GM18508 (cell line): ENCODE measurements around the gene MTREX.
A peak's percentile ranks its signal among the peaks of the same experiment; 100 is the strongest.

Experiments used
- ATAC-seq: cut with Tn5 transposase; IDR thresholded peaks from one replicate; pipeline ENCODE4 v1.9.1; 2021; ENCODE audit warnings: moderate number of reproducible peaks; ENCODE audit not compliant: insufficient read depth, unreplicated experiment

Gene MTREX

DNA sequence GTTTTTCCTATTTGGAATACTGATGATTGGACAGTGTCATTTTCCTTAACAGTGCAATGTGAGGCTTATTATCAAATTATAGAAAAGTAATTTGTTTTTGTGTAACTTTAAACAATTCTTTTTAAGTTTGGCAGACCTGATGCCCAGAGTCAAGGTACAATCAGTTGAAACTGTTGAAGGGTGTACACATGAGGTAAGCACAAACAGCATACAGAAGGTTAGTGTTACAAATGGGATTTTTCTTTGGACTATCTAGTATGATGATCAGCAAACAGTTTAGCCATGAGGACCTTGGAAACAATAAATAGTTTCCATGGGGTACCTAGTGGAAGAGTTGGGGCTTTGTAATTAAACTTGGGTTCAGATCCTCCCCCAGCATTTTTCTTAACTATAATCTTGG lies 16.2 kb downstream of the MTREX start:
- ATAC-seq: no peak

DNA sequence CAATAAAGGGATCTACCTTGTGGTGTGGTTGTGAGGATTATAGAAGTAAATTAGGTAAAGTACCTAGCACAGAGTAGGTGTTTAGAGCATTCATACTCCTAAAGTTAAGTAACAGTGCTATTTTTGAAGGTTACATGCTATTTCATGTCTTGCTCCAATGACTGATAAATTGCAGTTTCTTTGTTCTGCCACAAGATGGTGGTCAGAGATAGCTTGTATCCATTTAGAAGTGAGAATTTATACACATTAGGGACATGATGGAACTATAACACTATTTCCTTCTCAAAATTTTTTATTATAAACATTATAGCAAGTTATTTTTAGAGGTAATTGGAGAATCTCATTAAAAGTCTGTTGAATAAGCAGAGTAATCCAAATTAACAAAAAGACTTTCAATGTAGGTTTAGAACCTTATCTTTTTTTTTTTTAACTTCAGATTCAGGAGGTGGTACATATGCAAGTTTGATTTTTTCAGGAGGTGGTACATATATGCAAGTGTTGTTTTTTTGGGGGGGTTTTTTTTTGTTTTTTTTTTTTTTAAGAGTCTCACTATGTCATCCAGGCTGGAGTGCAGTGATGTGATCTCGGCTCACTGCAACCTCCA lies 17.1 kb downstream of the MTREX start:
- ATAC-seq: no peak

DNA sequence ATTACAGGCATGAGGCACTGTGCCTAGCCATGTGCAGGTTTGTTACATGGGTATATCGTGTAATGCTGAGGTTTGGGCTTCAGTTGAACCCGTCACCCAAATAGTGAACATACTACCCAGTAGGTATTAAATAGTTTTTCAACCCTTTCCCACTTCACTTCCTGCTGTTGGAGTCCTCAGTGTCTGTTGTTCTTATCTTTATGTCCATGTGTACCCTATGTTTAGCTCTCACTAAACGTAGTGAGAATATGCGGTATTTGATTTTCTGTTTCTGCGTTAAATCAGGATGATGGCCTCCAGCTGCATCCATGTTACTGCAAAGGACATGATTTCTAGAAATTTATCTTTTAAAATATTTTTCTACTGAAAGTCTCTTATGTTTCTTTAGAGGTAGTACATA lies 17.8 kb downstream of the MTREX start:
- no peak for ATAC-seq

DNA sequence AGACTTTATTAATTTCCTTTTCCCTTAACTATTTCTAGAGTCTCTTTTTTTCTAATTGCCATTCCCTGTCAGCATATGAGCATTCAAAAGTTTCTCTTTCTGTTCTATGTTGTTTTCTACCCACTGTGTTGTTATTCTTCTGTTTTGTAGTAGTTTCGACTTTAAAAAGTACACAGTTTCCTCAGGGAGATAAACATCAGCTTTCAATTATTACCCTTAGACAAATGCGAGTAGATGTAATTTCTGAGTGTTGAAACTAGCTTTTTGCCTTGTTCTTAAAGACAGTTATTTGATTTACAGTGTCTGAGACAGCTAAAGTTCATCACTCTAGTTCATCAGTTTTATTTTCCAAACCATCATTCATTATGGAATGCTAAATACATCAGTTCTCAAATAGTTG lies 19.5 kb downstream of the MTREX start:
- ATAC-seq: no peak

DNA sequence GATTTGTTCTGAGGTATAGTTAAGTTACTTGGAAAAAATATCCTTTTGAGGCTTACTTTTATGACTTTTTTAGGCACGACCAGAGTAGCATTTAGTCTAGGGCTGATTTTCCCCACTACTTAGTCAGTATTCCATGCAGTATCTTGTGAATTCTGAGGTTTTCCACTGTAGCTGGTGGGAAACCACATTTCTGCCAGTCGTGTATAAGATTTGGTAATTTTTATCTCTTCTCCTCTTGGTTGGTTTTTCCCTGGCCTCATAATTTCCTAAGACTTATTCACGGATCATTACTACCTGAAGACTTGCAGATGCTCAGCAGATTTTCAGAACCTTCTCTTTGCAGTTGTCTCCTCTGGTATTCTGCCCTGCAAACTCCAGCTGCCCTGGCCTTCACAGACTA lies 23.5 kb downstream of the MTREX start:
- ATAC-seq: no peak

DNA sequence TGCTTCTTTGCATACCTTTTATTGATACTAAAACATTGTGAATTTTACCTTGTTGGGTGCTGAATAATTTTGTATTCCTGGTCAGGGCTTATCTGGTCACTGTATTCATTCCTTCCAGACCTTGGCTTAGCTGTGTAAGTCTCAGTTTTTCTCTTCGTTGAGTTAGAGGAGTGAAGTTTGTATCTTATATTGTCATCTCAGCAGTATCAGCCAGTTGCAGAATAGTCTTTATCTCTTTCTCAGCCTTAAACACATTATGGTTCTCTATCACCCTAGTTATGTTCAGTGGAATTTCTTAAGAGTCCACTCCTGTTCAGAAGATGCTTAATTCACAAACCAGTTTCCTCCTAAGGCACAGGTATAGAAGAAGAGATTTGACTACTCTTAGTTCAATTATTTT lies 25.2 kb downstream of the MTREX start:
- ATAC-seq: no peak

DNA sequence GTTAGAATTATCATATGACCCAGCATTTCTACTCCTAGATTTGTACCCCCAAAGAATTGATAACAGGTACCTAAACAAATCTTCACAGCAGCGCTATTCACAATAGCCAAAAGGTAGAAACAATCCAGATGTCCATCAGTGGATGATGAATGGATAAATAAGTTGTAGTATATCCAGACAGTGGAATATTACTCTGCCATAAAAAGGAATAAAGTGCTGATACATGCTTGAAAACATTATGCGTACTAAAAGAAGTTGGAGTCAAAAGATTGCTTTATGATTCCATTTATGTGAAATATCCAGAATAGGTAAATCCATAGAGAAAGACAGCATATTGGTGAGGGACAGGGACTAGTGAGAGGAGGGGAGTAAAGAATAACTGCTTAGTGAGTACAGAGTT lies 26.0 kb downstream of the MTREX start:
- ATAC-seq: no peak

DNA sequence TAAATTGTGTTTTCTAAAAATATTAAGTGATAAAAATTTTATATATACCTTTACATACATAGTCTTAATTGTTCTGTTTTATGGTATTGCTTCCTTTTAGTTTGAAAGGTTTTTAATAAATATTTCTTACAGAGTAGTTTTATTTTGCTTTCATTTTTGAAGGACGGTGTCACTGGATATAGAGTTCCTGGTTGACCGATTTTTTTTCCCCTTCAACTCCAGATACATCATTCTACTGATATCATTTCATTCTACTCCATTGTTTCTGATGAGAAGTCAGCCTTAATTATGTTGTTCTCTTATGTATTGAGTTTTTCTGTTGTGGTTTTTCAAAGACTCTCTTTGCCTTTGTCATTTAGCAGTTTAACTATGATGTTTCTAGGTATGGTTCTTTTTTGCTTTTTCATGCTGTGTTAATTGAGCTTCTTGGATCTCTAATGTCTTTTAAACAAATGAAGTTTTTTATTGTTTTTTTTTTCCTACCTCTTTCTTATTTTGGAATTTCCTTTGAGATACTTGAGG lies 30.4 kb downstream of the MTREX start:
- no peak for ATAC-seq

DNA sequence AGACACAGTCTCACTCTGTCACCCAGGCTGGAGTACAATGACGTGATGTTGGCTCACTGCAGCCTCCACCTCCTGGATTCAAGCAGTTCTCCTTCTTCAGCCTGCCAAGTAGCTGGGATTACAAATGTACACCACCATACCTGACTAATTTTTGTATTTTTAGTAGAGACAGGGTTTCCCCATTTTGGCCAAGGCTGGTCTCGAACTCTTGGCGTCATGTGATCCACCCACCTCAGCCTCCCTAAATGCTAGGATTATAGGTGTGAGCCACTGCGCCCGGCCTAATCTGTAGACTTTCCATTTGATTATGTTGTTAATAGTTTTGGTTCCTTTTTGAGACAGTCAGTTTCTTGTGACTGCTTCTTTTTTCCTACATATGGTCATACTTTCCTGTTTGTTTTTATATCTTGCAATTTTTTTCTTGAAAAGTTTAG lies 31.0 kb downstream of the MTREX start:
- peak; percentile 44 for ATAC-seq

DNA sequence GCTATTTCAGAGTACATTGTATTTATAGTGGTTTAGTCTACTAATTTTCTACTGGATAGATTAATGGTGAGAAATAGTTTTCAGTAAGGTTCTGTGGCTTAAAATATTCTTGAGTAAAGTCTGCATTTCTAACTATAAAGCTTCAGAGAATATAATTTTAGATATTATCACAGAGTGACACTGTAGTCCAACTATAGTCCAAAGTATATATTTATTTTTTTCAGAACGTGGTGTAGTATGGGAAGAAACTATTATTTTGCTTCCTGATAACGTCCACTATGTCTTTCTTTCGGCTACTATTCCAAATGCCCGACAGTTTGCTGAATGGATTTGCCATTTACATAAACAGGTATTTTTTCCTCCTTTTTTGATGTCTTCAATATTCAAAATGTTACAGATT lies 35.3 kb downstream of the MTREX start:
- ATAC-seq: no peak

DNA sequence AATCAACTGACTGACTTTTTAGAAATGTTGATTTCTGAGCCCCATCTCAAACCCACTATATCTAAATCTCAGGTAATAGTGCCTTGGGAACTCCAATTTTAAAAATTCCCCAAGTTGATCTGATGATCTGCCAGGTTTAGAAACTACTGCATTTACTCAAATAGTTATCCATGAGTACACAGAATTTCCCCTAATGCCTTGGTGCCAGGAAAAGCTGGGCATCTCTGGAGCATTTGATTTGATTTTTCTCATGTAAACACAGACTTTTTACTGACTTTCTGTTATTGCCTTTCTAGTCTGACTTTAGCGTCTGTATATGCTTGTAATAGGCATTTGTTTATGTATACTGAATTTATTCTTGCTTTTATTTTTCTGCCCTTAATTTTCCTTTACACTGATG lies 35.8 kb downstream of the MTREX start:
- ATAC-seq: no peak

DNA sequence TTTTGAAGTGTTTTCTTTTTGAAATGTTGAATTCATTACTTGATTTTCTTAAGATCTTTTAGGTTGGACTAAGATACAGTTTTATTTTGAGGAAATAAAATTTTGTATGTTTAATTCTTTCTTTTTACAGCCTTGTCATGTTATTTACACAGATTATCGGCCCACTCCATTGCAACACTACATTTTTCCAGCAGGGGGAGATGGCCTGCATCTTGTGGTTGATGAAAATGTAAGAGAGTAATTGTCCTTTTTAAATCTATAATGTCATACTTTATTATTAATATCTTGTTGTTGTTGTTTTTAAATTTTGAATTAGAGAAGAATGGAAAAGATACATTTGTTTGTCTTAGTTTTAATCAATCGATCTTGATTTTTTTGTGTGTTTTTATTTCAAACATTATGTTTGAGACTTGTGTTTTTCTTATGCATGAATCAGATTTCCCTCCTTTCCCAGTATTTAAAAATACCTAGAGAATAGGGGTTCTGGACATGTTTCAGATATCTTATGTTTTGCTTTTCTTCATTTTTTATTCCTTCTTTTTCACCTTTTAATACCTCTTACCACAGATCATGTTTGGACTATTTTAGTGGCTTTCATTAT lies 36.7 kb downstream of the MTREX start:
- ATAC-seq: no peak

DNA sequence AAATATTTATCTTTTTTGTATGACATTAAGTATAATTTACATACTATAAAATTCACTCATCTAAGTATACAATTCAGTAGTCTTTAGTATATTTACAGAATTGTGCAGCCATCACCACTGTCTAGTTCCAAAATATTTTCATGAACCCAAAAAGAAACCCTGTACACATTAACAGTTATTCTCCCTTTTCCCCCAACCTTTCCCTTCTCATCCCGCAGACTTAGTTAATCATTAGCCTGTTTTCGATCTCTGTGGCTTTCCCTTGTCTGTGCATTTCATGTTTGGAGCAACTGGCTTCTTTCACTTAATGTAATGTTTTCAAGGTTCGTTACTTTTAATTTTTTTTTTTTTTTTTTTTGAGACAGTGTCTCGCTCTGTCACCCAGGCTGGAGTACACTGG lies 37.5 kb downstream of the MTREX start:
- ATAC-seq: no peak

DNA sequence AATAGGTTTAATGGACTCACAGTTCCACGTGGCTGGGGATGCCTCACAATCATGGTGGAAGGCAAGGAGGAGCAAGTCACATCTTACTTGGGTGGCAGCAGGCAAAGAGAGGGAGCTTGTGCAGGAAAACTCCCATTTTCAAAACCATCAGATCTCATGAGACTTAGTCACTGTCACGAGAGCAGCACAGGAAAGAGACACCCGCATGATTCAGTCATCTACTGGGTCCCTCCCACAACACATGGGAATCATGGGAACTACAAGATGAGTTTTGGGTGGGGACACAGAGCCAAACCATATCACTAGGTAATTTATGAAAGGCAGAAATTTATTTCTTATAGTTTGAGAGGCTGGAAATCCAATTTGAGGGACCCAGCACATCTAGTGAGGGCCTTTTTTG lies 40.0 kb downstream of the MTREX start:
- no peak for ATAC-seq

DNA sequence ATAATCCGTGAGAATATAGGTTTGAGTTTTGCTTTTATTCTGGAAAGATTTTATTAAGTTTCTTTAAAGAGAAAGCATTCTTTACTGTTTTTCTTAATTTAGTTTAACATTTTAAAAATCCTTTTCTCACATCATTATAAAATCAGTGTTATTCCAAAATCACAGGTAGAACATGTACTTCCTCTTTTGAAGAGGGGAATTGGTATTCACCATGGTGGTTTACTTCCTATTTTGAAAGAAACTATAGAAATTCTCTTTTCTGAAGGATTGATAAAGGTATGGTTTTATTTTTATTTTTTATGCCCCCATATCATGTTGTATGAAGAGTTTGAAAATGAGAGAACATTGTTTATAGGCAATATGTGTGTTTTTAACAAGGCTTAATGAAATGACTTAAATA lies 43.0 kb downstream of the MTREX start:
- ATAC-seq: no peak

DNA sequence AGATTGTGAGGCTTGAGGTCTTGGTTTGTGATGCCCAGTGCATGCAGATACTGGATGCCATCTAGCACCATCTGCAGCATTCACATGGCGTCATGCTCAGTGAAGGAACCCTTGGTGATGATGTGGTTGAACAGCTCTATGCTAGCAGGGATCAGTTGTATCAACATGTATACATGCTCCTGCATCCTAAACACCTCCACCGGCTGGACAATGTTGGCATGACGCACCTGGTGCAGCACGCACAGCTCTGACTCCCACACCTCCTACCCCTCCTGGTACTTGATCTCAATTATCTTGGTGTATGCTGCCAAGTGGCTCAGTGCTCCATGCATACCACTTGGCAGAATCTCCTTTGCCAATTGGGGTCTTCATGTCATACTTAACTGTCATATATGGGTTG lies 49.1 kb downstream of the MTREX start:
- ATAC-seq: no peak

DNA sequence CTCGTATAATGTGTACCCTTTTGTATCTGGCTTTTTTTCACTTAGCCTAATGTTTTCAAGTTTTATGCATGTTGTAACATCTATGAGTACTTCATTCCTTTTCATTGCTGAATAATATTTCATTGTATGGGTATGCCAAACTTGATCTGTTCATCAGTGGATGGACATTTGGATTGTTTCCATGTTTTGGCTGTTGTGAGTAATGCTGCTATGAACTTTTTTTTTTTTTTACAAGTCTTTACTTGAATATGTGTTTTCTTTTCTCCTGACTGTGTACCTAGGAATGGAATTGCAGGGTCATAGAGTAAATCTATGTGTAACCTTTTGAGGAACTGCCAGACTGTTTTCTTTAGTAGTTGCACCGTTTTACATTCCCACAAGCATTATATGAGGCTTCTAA lies 52.4 kb downstream of the MTREX start:
- no peak for ATAC-seq

DNA sequence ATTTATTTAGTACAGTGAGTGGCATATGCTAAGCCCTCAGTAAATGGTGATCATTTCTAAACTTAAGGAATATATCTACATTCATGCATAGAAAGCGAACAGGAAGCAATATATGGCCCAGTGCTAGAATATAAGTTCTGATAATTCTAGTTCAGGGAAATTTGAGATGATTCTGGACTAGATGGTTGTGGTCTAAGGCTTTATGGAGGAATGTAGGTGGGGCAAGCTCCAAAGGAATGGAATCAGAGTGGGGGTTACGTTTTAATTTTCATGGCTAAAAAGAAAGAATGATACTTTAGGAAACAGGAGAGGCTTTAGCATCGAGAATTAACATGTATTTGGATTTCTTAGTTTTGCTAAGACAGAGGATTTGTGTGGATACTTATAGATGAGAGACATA lies 56.1 kb downstream of the MTREX start:
- no peak for ATAC-seq

DNA sequence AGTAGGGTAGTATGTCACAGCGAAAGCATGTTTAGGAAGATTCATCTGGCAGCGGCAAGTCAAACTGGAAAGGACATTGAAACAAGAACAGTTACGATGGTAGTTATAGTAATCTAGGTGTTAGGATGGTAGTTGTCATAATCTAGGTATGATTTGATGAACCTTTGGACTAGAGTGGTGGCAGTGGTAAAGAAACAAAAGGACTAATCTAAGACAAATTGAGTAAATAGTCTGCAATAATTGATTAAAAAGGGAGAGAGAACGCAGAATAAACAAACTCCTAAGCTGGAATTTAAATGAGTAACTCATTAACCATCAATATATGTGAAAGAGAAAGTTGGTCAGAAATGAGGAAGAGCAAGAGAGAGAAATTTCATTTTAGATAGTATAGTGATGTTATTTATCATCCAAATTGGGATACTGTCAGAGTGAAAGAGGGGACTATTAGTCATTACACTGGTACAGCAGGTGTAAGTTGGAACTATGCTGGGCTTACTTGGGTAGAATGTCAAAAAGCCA lies 56.8 kb downstream of the MTREX start:
- peak; percentile 97 for ATAC-seq

DNA sequence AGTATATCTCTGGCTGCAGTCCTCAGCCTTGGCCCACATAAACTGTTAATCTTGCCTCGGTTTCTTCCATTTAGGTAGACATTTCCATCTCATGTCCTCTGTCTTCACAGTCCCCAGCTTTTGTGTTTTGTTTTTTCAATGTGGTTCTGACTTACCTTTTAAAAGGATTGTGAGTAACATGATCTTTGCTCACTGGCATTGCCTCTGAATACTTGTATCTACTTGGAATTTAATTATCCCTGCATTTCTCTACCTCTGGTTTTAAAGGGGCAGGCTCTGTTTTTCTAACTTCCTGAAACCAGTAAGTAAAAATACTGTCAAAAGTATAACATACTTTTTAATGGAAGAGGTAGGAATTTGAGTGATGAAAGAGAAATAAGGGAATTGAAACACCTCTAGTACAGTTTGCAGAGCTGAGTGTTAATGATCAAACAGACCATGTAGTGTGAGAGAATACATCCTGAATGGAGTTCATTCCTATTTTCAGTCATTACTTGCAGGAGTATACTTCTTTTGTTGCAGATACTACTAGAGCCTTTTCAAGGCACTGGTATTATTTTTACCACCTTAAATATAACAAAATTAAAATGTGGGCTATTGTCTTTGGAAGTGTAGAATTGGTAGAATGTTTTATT lies 62.6 kb downstream of the MTREX start:
- no peak for ATAC-seq

DNA sequence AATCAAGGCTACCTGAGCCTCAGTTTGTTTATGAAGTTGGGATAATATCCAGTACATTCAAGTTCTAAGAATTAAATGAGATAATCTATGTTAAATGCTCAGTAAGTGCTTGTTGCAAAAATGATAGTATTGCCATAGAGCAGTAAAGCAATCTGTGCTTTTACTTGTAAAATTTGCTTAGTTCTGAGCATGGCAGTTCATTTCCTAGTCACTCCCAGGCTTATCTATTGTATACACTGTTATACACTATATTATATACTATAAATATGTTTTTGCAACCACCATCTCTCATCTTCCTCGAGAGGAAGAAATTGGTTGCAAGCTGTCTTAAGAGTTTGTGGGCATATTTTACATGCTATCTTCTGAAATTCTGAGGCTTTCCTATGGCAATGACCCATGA lies 63.4 kb downstream of the MTREX start:
- ATAC-seq: no peak
